Dermis blood vessel endothelial cell (primary cell): ENCODE results near the gene RRBP1. TPM values are rescaled to one million over a fixed set of nuclear protein-coding genes. Genes with fewer than 3 reads are reported as not detected.

Source experiments
- DNase-seq: peaks from one replicate; pipeline ENCODE4 v3.0.0; 2010
- total RNA-seq: library from RNA; depleted of rRNA; stranded (reverse); fragments of >200 nt; gene quantifications from 2 replicates; pipeline ENCODE4 v1.2.3, GENCODE V29; 2014

The RRBP1 gene
- 123 and 224 TPM in 2 replicates for total RNA-seq

- peak; percentile 98 for DNase-seq
Measured at GRCh38 chr20:17682103-17682888, at the start of gene RRBP1. Gene RRBP1, minus strand, starts transcription at chr20:17682242. Its CDS starts 21,735 bp downstream, at chr20:17660507.

- no peak for DNase-seq
Measured at GRCh38 chr20:17731233-17731632, 49.2 kb upstream of the RRBP1 start.

GRCh38 chr20:17730071-17730470 is 48.0 kb upstream of the RRBP1 start:
- no peak for DNase-seq

- DNase-seq: no peak
Measured at GRCh38 chr20:17728074-17728473, 46.0 kb upstream of the RRBP1 start.

- no peak for DNase-seq
Measured at GRCh38 chr20:17727351-17727750, 45.3 kb upstream of the RRBP1 start.

GRCh38 chr20:17726902-17727301 is 44.9 kb upstream of the RRBP1 start:
- no peak for DNase-seq

GRCh38 chr20:17725094-17725835 is 43.2 kb upstream of the RRBP1 start:
- no peak for DNase-seq

- DNase-seq: no peak
Measured at GRCh38 chr20:17723301-17723691, 41.3 kb upstream of the RRBP1 start.

GRCh38 chr20:17722493-17723300 is 40.7 kb upstream of the RRBP1 start:
- no peak for DNase-seq

- DNase-seq: peak; percentile 14
Measured at GRCh38 chr20:17721802-17722486, 39.9 kb upstream of the RRBP1 start.

GRCh38 chr20:17720755-17721154 is 38.7 kb upstream of the RRBP1 start:
- no peak for DNase-seq

GRCh38 chr20:17716331-17716730 is 34.3 kb upstream of the RRBP1 start:
- no peak for DNase-seq

- DNase-seq: no peak
Measured at GRCh38 chr20:17715075-17715474, 33.0 kb upstream of the RRBP1 start.

- DNase-seq: no peak
Measured at GRCh38 chr20:17714597-17714996, 32.6 kb upstream of the RRBP1 start.

- no peak for DNase-seq
Measured at GRCh38 chr20:17712708-17713107, 30.7 kb upstream of the RRBP1 start.

- no peak for DNase-seq
Measured at GRCh38 chr20:17712201-17712600, 30.2 kb upstream of the RRBP1 start.

GRCh38 chr20:17711267-17711627 is 29.2 kb upstream of the RRBP1 start:
- no peak for DNase-seq

- no peak for DNase-seq
Measured at GRCh38 chr20:17710379-17711266, 28.6 kb upstream of the RRBP1 start.

- no peak for DNase-seq
Measured at GRCh38 chr20:17709361-17710293, 27.6 kb upstream of the RRBP1 start.

GRCh38 chr20:17708675-17709360 is 26.8 kb upstream of the RRBP1 start:
- no peak for DNase-seq
